ENCODE results near the gene PLCH2.

PLCH2 gene

GRCh38 chr1:2501041-2501819 lies 25.1 kb downstream of the PLCH2 start:
- DNase-seq, result no peak

- DNase-seq, result no peak
Measured at GRCh38 chr1:2501820-2502119, 25.7 kb downstream of the PLCH2 start.

GRCh38 chr1:2502210-2502609 lies 26.1 kb downstream of the PLCH2 start:
- DNase-seq, result no peak

- no peak for DNase-seq
Measured at GRCh38 chr1:2502661-2503553, 26.8 kb downstream of the PLCH2 start.

- no peak for DNase-seq
Measured at GRCh38 chr1:2503554-2504224, 27.6 kb downstream of the PLCH2 start.

- DNase-seq, result no peak
Measured at GRCh38 chr1:2504225-2504948, 28.3 kb downstream of the PLCH2 start.

GRCh38 chr1:2504949-2505272 lies 28.8 kb downstream of the PLCH2 start:
- DNase-seq, result no peak

- no peak for DNase-seq
Measured at GRCh38 chr1:2505461-2505994, 29.4 kb downstream of the PLCH2 start.

- DNase-seq, result no peak
Measured at GRCh38 chr1:2506007-2506860, 30.1 kb downstream of the PLCH2 start.

- DNase-seq, result no peak
Measured at GRCh38 chr1:2506901-2507565, 30.9 kb downstream of the PLCH2 start.

- DNase-seq, result no peak
Measured at GRCh38 chr1:2507744-2508155, 31.7 kb downstream of the PLCH2 start.

- DNase-seq, result no peak
Measured at GRCh38 chr1:2508180-2508579, 32.1 kb downstream of the PLCH2 start.

- no peak for DNase-seq
Measured at GRCh38 chr1:2508751-2509150, 32.7 kb downstream of the PLCH2 start.

GRCh38 chr1:2509589-2509988 lies 33.5 kb downstream of the PLCH2 start:
- DNase-seq, result no peak

- DNase-seq, result no peak
Measured at GRCh38 chr1:2510366-2511155, 34.5 kb downstream of the PLCH2 start.

GRCh38 chr1:2512862-2513421 lies 36.9 kb downstream of the PLCH2 start:
- DNase-seq, result no peak

GRCh38 chr1:2513939-2514652 lies 38.0 kb downstream of the PLCH2 start:
- DNase-seq, result no peak

GRCh38 chr1:2514863-2515762 lies 39.0 kb downstream of the PLCH2 start:
- DNase-seq, result no peak

- DNase-seq, result no peak
Measured at GRCh38 chr1:2515763-2516080, 39.6 kb downstream of the PLCH2 start.
